CD4-positive, CD25-positive, alpha-beta regulatory T cell (primary cell): ENCODE measurements around the gene RNF115. TPM values are rescaled to one million over a fixed set of nuclear protein-coding genes. Genes with fewer than 3 reads are reported as not detected.
"Not testable (repeated sequence)": the region's sequence is repeated elsewhere in the genome, so short reads cannot be mapped to it uniquely, and the experiment has no call there.

Experiments used
- ATAC-seq, 2 donors: fragments of 150-1000 bp; cut with Tn5 transposase; one replicate each; pipeline ENCODE4 v1.10.0; 2021; ENCODE audit warnings: low read depth in 2 of 2, moderate number of reproducible peaks in 2 of 2, moderate library complexity in 1 of 2
- DNase-seq, 3 donors: peaks; one replicate each; pipeline versions ENCODE4 v3.0.0 to v3.0.0-alpha.2; 2012 to 2022; ENCODE audit warnings: mixed read lengths in 1 of 3
- H3K27ac ChIP-seq: one replicate; pipeline ENCODE4 v1.7.0; 2013; ENCODE audit warnings: mild to moderate bottlenecking, low read length; ENCODE audit not compliant: insufficient read depth, poor library complexity, severe bottlenecking
- H3K27me3 ChIP-seq: one replicate; pipeline ENCODE4 v1.7.0; 2013; ENCODE audit warnings: low read length; ENCODE audit not compliant: control insufficient read depth, insufficient read depth
- H3K36me3 ChIP-seq: one replicate; pipeline ENCODE4 v1.7.0; 2013; ENCODE audit warnings: mild to moderate bottlenecking, low read length, moderate library complexity; ENCODE audit not compliant: control insufficient read depth, insufficient read depth
- H3K4me1 ChIP-seq: 2 replicates; pipeline ENCODE4 v1.7.0; 2013; ENCODE audit warnings: mild to moderate bottlenecking, low read length; ENCODE audit not compliant: insufficient read depth, control insufficient read depth, poor library complexity, severe bottlenecking
- H3K4me3 ChIP-seq: one replicate; pipeline ENCODE4 v1.7.0; 2013; ENCODE audit warnings: low read depth, mild to moderate bottlenecking, low read length, moderate library complexity
- H3K9me3 ChIP-seq, 2 experiments: 1 replicate in 1 of 2; 2 replicates in 1 of 2; pipeline ENCODE4 v1.7.0; 2013; ENCODE audit warnings: low read length in 2 of 2, mild to moderate bottlenecking in 1 of 2, moderate library complexity in 1 of 2; ENCODE audit not compliant: control insufficient read depth in 2 of 2
- H3K27ac Mint-ChIP-seq, 3 donors: one replicate each; pipeline ENCODE4 v1.8.0; 2020 to 2022; ENCODE audit warnings: mild to moderate bottlenecking in 3 of 3, mixed read lengths in 3 of 3, moderate library complexity in 2 of 3
- H3K27me3 Mint-ChIP-seq: one replicate; pipeline ENCODE4 v1.8.0; 2022; ENCODE audit warnings: mild to moderate bottlenecking, mixed read lengths
- H3K36me3 Mint-ChIP-seq: one replicate; pipeline ENCODE4 v1.8.0; 2020; ENCODE audit warnings: mixed read lengths
- H3K4me1 Mint-ChIP-seq, 4 donors: one replicate each; pipeline ENCODE4 v1.8.0; 2020 to 2022; ENCODE audit warnings: mixed read lengths in 4 of 4, mild to moderate bottlenecking in 1 of 4
- H3K4me3 Mint-ChIP-seq, 4 donors: one replicate each; pipeline ENCODE4 v1.8.0; 2020 to 2022; ENCODE audit warnings: mild to moderate bottlenecking in 4 of 4, mixed read lengths in 4 of 4, moderate library complexity in 3 of 4
- H3K9me3 Mint-ChIP-seq, 7 donors: one replicate each; pipeline ENCODE4 v1.8.0; 2020 to 2022; ENCODE audit warnings: mixed read lengths in 7 of 7, mild to moderate bottlenecking in 3 of 7, moderate library complexity in 2 of 7
- polyA plus RNA-seq, 4 donors: library from polyadenylated mRNA; unstranded; fragments of 300-500 nt; fragmentation: Illumina TruSeq; gene quantifications; one replicate each; pipeline ENCODE4 v1.2.3, GENCODE V29; 2021
- total RNA-seq: library from RNA; stranded (reverse); gene quantifications from one replicate; pipeline ENCODE4 v1.2.3, GENCODE V29; 2022

The RNF115 gene
- total and polyA plus RNA-seq, 5 donors from 2014 or later = 4.1 to 17.3 (median 6.2) TPM

DNA sequence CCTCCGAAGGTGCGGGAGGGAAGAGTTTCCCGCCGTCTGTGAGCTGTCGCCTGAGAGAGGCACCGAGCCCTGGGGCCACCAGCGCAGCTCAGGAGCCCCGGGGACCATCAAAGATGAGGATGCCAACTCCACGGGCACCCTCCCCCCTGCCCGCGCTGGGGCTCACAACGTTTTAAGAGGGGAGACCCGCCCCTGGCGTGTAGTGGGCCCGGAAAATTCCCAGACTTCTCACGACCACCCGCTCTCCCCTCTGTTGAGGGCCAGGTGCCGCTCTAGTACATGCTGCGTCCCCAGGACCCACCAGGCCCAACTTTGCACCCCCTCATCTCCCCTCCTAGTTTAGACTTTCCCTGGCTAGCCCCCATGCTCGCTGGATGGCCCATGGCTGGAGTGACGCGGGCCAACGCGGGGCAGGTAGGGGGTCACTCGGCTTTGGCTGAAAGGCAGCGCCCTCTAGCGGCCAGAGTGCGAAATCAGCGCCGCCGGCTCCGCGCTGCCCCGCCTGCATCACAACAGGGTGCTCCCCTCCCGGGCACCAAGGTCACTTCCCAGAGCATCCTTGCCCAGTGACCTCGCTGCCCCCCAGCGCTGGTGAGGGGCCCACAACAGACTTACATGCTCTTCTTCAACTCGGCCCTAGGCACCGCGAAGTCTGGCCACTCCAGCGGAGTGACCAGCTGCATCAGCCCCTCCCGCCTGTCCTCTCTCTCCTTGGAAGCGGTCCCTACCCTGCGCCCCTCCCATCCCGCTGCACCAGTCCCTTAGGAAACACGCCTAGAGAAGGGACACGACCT lies 102.8 kb downstream of the RNF115 start:
- Mint-ChIP-seq H3K27me3 (peaks cover 30% of the 10 kb centered on the region), H3K4me3 (peak overlapping the region in 2 of 4 donors; percentile 56 to 82), H3K9me3 (no peaks in the 10 kb centered on the region), H3K27ac (peak overlapping the region; percentile 41 to 94 (median 49)), H3K36me3 (no peaks in the 10 kb centered on the region), H3K4me1 (peaks cover 0 to 18% (median 9%) of the 10 kb centered on the region in 4 donors)
- H3K27ac ChIP-seq = no peak overlapping the region
- H3K27me3 ChIP-seq = peaks cover 5% of the 10 kb centered on the region
- H3K9me3 ChIP-seq = no peaks in the 10 kb centered on the region
- ATAC-seq (peak; percentile 76 to 81), DNase-seq (peak; percentile 37 to 58 (median 53))
- H3K4me3 ChIP-seq = no peak overlapping the region
- H3K4me1 ChIP-seq = peaks cover 9% of the 10 kb centered on the region
- H3K36me3 ChIP-seq = no peaks in the 10 kb centered on the region

DNA sequence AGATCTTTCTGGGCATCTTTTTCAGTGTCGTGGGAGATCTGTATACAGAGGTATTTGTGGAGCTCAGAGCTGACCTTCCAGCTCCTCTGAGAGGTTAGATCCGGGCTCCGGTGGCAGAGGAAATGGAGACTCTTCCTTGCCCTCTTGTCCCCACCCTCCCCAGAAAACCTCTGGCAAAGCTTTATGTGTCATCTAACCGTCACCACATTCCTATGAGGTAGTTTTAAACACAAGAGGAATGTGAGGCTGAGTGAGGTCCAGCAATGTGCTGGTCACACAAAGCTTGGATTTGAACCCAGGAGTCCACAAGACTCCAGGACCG lies 103.4 kb downstream of the RNF115 start:
- ATAC-seq (no peak), DNase-seq (no peak)
- Mint-ChIP-seq H3K36me3 (no peaks in the 10 kb centered on the region), H3K27me3 (peaks cover 30% of the 10 kb centered on the region), H3K4me1 (peaks cover 0 to 18% (median 9%) of the 10 kb centered on the region in 4 donors), H3K9me3 (no peaks in the 10 kb centered on the region), H3K27ac (no peak overlapping the region), H3K4me3 (no peak overlapping the region)
- H3K4me1 ChIP-seq = peaks cover 9% of the 10 kb centered on the region
- no peaks in the 10 kb centered on the region for H3K9me3 ChIP-seq
- H3K4me3 ChIP-seq = no peak overlapping the region
- no peaks in the 10 kb centered on the region for H3K36me3 ChIP-seq
- no peak overlapping the region for H3K27ac ChIP-seq
- H3K27me3 ChIP-seq = peaks cover 5% of the 10 kb centered on the region

DNA sequence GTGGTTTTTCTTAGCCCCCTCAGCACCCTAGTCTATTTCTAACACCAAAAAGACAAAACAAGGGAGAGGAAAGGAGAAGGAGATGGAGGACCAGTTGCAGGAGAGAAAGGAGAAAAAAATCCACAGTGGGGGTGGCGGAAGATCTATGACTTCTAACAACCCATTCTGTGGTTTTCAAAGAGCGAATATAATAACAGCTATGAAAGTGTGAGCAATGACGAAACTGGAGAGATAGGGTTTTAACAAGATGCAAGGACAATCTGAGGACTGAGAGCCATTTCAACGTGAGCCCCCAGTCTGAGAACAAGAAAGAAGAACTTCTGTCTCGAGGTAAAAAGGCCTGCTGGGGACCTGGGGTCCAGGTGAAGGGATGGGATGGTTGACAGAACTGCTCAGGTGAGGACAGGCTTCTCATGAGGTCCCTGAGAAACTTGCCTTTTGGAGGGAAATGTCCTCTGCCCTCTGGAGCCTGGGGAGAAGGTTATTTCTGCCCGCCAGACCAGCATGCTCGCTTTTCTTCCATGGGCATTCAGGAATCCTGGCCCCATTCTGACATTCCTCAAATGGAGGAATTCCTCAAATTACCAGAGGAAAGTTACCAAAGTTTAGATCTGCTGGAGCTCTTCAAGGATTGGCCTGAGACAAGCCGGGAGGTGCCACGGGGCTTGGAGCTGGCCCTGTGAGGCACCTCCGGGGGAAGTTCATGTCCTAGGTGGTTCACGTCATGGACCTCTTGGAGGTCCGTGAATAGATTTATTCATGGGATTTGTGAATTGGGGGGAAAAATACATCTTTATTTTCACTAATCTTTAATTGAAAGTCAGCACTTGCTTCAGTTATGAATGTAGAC lies 104.4 kb downstream of the RNF115 start, which contains the start of gene CD160:
Gene CD160 (plus strand): TSS at position 270 of the 850 bp plus-strand sequence. CDS start 8,829 bp downstream, outside the sequence.
- H3K4me3 ChIP-seq = no peak within 1 kb of the TSS
- H3K27me3 ChIP-seq = peaks cover 5% of the 10 kb centered on the region
- Mint-ChIP-seq H3K9me3 (no peaks in the 10 kb centered on the region), H3K36me3 (no peaks in the 10 kb centered on the region), H3K27ac (peak within 1 kb of the TSS in 1 of 3 donors; percentile 28), H3K4me1 (peaks cover 0 to 18% (median 9%) of the 10 kb centered on the region in 4 donors), H3K27me3 (peaks cover 30% of the 10 kb centered on the region), H3K4me3 (no peak within 1 kb of the TSS)
- peak in 1 of 3 donors; percentile 24 for DNase-seq
- no peak within 1 kb of the TSS for H3K27ac ChIP-seq
- no peaks in the 10 kb centered on the region for H3K36me3 ChIP-seq
- no peaks in the 10 kb centered on the region for H3K9me3 ChIP-seq
- no peak for ATAC-seq
- H3K4me1 ChIP-seq = peaks cover 9% of the 10 kb centered on the region

DNA sequence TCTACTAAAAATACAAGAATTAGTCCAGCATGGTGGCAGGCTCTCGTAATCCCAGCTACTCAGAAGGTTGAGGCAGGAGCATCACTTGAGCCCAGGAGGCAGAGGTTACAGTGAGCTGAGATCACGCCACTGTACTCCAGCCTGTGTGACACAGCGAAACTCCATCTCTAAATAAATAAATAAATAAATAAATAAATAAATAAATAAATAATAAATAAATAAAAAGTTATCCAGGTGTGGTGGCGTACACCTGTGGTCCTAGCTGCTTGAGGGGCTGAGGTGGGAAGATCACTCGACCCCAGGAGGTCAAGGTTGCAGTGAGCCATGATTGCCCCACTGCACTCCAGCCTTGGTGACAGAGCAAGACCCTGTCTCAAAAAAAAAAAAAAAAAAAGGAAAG lies 105.4 kb downstream of the RNF115 start:
- not testable (repeated sequence) for H3K27me3 ChIP-seq, DNase-seq, H3K9me3 Mint-ChIP-seq, H3K4me1 ChIP-seq, H3K27ac Mint-ChIP-seq, H3K36me3 Mint-ChIP-seq, H3K36me3 ChIP-seq, H3K27ac ChIP-seq, H3K9me3 ChIP-seq, H3K4me3 Mint-ChIP-seq, H3K4me3 ChIP-seq, ATAC-seq
- Mint-ChIP-seq H3K27me3 (peaks cover 30% of the 10 kb centered on the region), H3K4me1 (peaks cover 0 to 18% (median 9%) of the 10 kb centered on the region in 4 donors)

DNA sequence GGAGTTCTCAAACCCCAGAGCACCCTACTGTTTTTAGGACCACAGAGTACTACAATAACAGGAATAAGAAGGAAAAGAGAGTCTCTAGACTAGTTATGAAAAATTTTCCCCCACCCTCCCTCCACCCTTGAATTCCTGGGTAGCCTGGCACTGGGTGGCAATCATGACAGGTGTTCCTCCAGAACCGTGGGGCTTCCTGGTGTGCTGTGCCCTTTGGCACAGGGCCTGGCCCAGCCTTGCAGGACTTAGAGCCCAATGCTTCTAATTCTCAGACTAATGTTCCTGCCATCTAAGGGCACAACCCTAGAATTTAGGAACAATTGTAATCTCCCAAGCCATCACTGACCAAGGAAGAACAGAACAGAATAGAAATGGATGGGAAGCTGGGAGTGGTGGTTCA lies 106.1 kb downstream of the RNF115 start:
- no peak overlapping the region for H3K27ac ChIP-seq

DNA sequence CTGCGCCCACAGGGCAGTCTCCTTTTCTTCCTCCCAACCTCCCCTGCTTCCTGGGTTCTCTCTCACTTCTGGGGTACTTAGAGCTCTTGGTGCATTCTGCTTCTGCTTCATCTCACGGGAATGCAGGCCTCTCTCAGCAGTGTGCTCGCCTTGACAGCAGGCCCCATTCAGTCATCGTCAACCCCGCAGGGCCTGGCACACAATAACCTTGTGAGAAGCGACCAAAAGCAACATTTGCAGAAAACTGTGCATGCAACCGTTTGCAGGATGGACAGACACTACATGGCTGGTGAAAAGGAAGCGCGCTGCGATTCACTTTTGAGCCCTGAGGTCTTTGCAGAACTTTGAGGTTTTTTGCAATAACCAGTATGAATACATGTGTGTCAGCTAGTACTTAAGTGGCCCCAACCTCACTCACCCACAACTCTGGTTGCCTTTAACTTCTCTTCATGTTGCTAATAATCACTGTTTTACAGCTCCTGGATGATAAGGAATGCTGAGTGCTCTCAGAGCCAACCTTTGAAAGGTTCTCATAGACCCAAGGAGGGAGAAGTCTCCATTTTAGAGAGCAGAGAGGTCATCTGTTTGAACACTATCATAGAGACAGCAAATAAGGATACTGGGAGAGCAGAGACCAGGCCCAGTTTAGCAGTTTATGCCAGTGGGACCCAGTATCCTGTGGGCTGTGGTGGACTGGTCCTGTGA lies 107.1 kb downstream of the RNF115 start:
- DNase-seq (no peak), ATAC-seq (no peak)
- Mint-ChIP-seq H3K4me3 (no peak overlapping the region), H3K27ac (peak overlapping the region in 2 of 3 donors; percentile 51 to 79), H3K36me3 (no peaks in the 10 kb centered on the region), H3K9me3 (no peaks in the 10 kb centered on the region), H3K4me1 (peaks cover 0 to 18% (median 9%) of the 10 kb centered on the region in 4 donors), H3K27me3 (peaks cover 17% of the 10 kb centered on the region)
- no peaks in the 10 kb centered on the region for H3K9me3 ChIP-seq
- no peak overlapping the region for H3K4me3 ChIP-seq
- peaks cover 4% of the 10 kb centered on the region for H3K27me3 ChIP-seq
- H3K27ac ChIP-seq = no peak overlapping the region
- no peaks in the 10 kb centered on the region for H3K36me3 ChIP-seq
- peaks cover 9% of the 10 kb centered on the region for H3K4me1 ChIP-seq

More for the DNA sequence above, 106.1 kb downstream of the RNF115 start:
- peaks cover 0 to 18% (median 9%) of the 10 kb centered on the region in 4 donors for H3K4me1 Mint-ChIP-seq
- H3K4me1 ChIP-seq = peaks cover 9% of the 10 kb centered on the region
- no peak overlapping the region for H3K4me3 Mint-ChIP-seq
- H3K36me3 Mint-ChIP-seq = no peaks in the 10 kb centered on the region
- H3K27me3 Mint-ChIP-seq = peaks cover 28% of the 10 kb centered on the region
- no peak for DNase-seq
- no peaks in the 10 kb centered on the region for H3K9me3 ChIP-seq
- no peaks in the 10 kb centered on the region for H3K9me3 Mint-ChIP-seq
- no peak overlapping the region for H3K4me3 ChIP-seq
- H3K27me3 ChIP-seq = peaks cover 5% of the 10 kb centered on the region
- H3K36me3 ChIP-seq = no peaks in the 10 kb centered on the region
- ATAC-seq = no peak
- no peak overlapping the region for H3K27ac Mint-ChIP-seq

DNA sequence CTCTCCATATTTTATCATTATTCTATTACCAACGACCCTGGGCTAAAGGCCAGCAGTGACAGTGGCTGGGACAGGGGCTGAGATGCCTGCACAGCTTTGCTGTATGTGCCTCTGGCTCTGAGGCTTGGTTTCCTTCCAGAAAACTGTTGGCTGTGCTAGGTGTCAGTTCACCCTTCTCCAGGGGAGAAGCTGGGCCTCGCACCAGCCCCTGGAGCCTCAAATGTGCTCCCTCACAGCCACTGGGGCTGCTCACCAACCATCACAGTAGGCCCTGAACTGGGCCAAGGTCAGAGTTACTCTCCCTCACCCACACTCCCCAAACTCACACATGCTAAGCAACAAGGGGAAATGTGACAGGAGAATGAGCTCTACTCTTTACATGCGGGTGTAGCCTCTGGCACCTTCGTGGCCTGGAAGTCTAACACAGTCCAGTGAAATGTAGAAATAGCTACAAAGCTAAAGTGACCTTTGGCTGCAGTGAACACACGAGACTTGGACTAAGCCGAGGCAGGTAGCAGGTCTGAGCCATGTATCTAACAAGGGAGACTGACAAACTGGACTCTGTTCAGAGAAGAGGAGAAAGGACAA lies 109.3 kb downstream of the RNF115 start:
- peaks cover 0 to 9% (median 3%) of the 10 kb centered on the region in 4 donors for H3K4me1 Mint-ChIP-seq
- no peak overlapping the region for H3K27ac Mint-ChIP-seq
- no peaks in the 10 kb centered on the region for H3K36me3 Mint-ChIP-seq

More for the DNA sequence above, 109.3 kb downstream of the RNF115 start:
- no peaks in the 10 kb centered on the region for H3K9me3 ChIP-seq
- ATAC-seq (no peak), DNase-seq (no peak)
- no peaks in the 10 kb centered on the region for H3K27me3 ChIP-seq
- no peaks in the 10 kb centered on the region for H3K4me1 ChIP-seq
- Mint-ChIP-seq H3K4me3 (no peak overlapping the region), H3K9me3 (peaks cover 0 to 5% (median 0%) of the 10 kb centered on the region in 7 donors), H3K27me3 (peaks cover 7% of the 10 kb centered on the region)
- H3K4me3 ChIP-seq = no peak overlapping the region
- no peaks in the 10 kb centered on the region for H3K36me3 ChIP-seq
- no peak overlapping the region for H3K27ac ChIP-seq
